ENCODE measurements around the gene GNG13. TPM values are rescaled to one million over a fixed set of nuclear protein-coding genes. Genes with fewer than 3 reads are reported as not detected.

Gene GNG13
- total RNA-seq, 1 experiment from 2014 or later = not detected

DNA sequence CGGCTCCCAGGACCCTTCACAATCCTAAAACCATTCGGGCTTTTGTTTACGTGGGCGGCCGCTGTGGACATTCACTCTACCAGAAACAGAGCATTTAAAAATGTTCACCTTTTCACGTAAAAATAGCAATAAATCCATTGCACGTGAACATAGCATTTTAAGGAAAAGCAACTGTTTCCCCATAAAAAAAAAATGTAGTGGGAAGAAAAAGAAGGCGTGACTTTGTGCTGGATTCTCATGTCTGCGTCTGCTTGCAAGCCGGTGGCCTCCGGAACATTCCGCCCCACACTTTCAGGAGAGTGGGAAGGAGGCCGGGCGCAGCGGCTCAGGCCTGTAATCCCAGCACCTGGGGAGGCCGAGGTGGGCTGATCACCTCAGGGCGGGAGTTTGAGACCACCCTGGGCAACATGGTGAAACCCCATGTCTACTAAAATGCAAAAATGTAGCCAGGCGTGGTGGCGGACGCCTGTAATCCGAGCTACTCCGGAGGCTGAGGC lies 13.4 kb upstream of the GNG13 start:
- peak overlapping the region; percentile 32 to 50; a peak in 3 of 5 replicates for H3K4me3 Mint-ChIP-seq
- Histone ChIP-seq H4K5ac (ENCODE audit: insufficient read length, low read depth, low read length) (no peak overlapping the region), H3K23ac (ENCODE audit: insufficient read length, low read depth, low read length) (no peak overlapping the region), H3K4ac (ENCODE audit: low read depth, low read length) (no peak overlapping the region), H3K9ac (ENCODE audit: extremely low read depth, insufficient read length, low read length) (no peak overlapping the region), H3K56ac (ENCODE audit: insufficient read length, low read depth, low read length) (no peak overlapping the region), H4K20me1 (ENCODE audit: control insufficient read depth, insufficient read depth, insufficient read length) (no peaks in the 10 kb centered on the region), H3T11ph (ENCODE audit: low read length) (no peak overlapping the region), H2BK5ac (ENCODE audit: insufficient read length, low read length) (no peak overlapping the region), H2BK120ac (ENCODE audit: low read depth, low read length, poor library complexity, severe bottlenecking) (no peak overlapping the region), H3K27me3 (ENCODE audit: insufficient read depth, low read length) (no peaks in the 10 kb centered on the region; the same call in 1 of the 2 replicates), H3K4me1 (ENCODE audit: insufficient read depth, low read length) (no peaks in the 10 kb centered on the region), H3K79me1 (ENCODE audit: insufficient read depth, low read depth, low read length, poor library complexity, severe bottlenecking) (no peaks in the 10 kb centered on the region), H2BK15ac (ENCODE audit: low read depth, low read length) (no peak overlapping the region), H4K8ac (replicated peaks; ENCODE audit: insufficient read length, low read depth, low read length) (no peak overlapping the region), H4K91ac (ENCODE audit: insufficient read length, low read depth, low read length) (no peak overlapping the region), H2AK5ac (ENCODE audit: insufficient read length, low read length) (no peak overlapping the region), H3K27ac (ENCODE audit: insufficient read length, low read depth, low read length) (no peak overlapping the region), H3K23me2 (ENCODE audit: insufficient read length, low read depth, low read length, poor library complexity, severe bottlenecking) (peaks cover 5% of the 10 kb centered on the region), H3K14ac (ENCODE audit: insufficient read depth, low read length) (no peak overlapping the region), H3K18ac (ENCODE audit: insufficient read length, low read depth, low read length) (no peak overlapping the region), H2BK20ac (ENCODE audit: low read depth, low read length, poor library complexity, severe bottlenecking) (no peak overlapping the region), H3K9me3 (ENCODE audit: control insufficient read depth, low read depth, low read length) (no peaks in the 10 kb centered on the region), H2BK12ac (ENCODE audit: insufficient read length, low read depth, low read length) (no peak overlapping the region), H3K4me2 (ENCODE audit: insufficient read depth, insufficient read length, low read length) (no peak overlapping the region), H2AFZ (ENCODE audit: low read length) (no peak overlapping the region), H3K79me2 (ENCODE audit: insufficient read depth, low read length) (no peaks in the 10 kb centered on the region)
- H3K27me3 Mint-ChIP-seq (ENCODE audit: low read depth) = peaks cover 41% of the 10 kb centered on the region
- H3K27ac Mint-ChIP-seq = no peak overlapping the region
- H3K4me1 Mint-ChIP-seq = peaks cover 0 to 2% of the 10 kb centered on the region in 2 experiments; a peak in 2 of 4 replicates
- no CpG with 5 or more reads among the region's 22 CpGs for WGBS (ENCODE audit: extremely low coverage, insufficient read length, low lambda C conversion rate)
- TF ChIP-seq, protein P1, sequence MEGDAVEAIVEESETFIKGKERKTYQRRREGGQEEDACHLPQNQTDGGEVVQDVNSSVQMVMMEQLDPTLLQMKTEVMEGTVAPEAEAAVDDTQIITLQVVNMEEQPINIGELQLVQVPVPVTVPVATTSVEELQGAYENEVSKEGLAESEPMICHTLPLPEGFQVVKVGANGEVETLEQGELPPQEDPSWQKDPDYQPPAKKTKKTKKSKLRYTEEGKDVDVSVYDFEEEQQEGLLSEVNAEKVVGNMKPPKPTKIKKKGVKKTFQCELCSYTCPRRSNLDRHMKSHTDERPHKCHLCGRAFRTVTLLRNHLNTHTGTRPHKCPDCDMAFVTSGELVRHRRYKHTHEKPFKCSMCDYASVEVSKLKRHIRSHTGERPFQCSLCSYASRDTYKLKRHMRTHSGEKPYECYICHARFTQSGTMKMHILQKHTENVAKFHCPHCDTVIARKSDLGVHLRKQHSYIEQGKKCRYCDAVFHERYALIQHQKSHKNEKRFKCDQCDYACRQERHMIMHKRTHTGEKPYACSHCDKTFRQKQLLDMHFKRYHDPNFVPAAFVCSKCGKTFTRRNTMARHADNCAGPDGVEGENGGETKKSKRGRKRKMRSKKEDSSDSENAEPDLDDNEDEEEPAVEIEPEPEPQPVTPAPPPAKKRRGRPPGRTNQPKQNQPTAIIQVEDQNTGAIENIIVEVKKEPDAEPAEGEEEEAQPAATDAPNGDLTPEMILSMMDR (conservative IDR thresholded peaks at IDR 0.05) = no peak; the same call in 2 of the 3 replicates
- H3K9me3 Mint-ChIP-seq = 0 out of 5 replicates have a peak, but pooled peaks cover 0 to 3% of the 10 kb centered on the region in 2 experiments
- H3K36me3 Mint-ChIP-seq (ENCODE audit: insufficient read depth in 1 of 3, low read depth in 3 of 3) = no peaks in the 10 kb centered on the region
- DNase-seq = no peak
